Neural cell (in vitro differentiated cells): ENCODE results near the gene ZDHHC14.

Experiments
- EP300 ChIP-seq: fragments of 450-650 bp; conservative IDR thresholded peaks from 2 replicates; pipeline ENCODE4 v1.6.1; 2014; ENCODE audit warnings: antibody characterized with exemption, mild to moderate bottlenecking, moderate library complexity; ENCODE audit not compliant: poor library complexity, severe bottlenecking
- EZH2 ChIP-seq: fragments of 200-600, 300-800 bp; shearing (Covaris generic), sonication (generic); IDR thresholded peaks from 2 replicates; pipeline ENCODE4 v1.6.1; 2014; ENCODE audit warnings: antibody characterized with exemption, low read length, borderline replicate concordance, mild to moderate bottlenecking; ENCODE audit not compliant: insufficient read depth, poor library complexity, severe bottlenecking
- MXI1 ChIP-seq: fragments of 450-650 bp; conservative IDR thresholded peaks from 2 replicates; pipeline ENCODE4 v1.6.1; 2014; ENCODE audit warnings: antibody characterized with exemption, mild to moderate bottlenecking; ENCODE audit not compliant: poor library complexity, severe bottlenecking
- POLR2AphosphoS5 ChIP-seq: IDR thresholded peaks from 2 replicates; pipeline ENCODE4 v1.6.1; 2012
- RAD21 ChIP-seq: fragments of 450-650 bp; conservative IDR thresholded peaks from 2 replicates; pipeline ENCODE4 v1.6.1; 2014; ENCODE audit warnings: antibody characterized with exemption, mild to moderate bottlenecking, moderate library complexity
- SMC3 ChIP-seq: fragments of 450-650 bp; conservative IDR thresholded peaks from 2 replicates; pipeline ENCODE4 v1.6.1; 2014; ENCODE audit warnings: antibody characterized with exemption, mild to moderate bottlenecking, moderate library complexity; ENCODE audit not compliant: poor library complexity
- TAF1 ChIP-seq: IDR thresholded peaks from 2 replicates; pipeline ENCODE4 v1.6.1; 2012; ENCODE audit warnings: low read depth
- TF ChIP-seq, protein P1 (sequence below): fragments of 450-650 bp; IDR thresholded peaks from 2 replicates; pipeline ENCODE4 v1.5.1; 2014; ENCODE audit warnings: antibody characterized with exemption, mild to moderate bottlenecking, moderate library complexity; ENCODE audit not compliant: poor library complexity, severe bottlenecking
- TF ChIP-seq, protein P2 (sequence below): IDR thresholded peaks from 2 replicates; pipeline ENCODE4 v1.6.1; 2012; ENCODE audit warnings: borderline replicate concordance

DNA sequence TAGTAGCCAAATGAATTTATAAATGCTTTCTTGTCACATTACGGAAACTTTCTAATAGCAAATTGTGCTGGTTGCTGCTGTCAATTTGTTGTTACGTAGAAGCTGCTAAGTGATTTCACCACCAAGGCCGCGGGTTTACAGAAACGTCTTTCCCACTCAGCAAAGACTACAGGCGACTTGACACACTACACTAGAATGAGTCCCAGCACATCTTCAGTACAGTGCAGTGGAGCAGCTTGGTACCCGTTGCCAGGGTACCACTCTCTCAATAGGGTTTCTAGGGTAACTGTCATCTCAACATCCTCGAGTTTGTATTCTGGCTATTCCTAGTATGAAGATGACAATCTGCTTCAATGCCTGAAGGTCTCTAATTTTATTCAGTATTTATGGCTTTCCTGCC is 22.7 kb upstream of the ZDHHC14 start:
- TF ChIP-seq, protein P1, sequence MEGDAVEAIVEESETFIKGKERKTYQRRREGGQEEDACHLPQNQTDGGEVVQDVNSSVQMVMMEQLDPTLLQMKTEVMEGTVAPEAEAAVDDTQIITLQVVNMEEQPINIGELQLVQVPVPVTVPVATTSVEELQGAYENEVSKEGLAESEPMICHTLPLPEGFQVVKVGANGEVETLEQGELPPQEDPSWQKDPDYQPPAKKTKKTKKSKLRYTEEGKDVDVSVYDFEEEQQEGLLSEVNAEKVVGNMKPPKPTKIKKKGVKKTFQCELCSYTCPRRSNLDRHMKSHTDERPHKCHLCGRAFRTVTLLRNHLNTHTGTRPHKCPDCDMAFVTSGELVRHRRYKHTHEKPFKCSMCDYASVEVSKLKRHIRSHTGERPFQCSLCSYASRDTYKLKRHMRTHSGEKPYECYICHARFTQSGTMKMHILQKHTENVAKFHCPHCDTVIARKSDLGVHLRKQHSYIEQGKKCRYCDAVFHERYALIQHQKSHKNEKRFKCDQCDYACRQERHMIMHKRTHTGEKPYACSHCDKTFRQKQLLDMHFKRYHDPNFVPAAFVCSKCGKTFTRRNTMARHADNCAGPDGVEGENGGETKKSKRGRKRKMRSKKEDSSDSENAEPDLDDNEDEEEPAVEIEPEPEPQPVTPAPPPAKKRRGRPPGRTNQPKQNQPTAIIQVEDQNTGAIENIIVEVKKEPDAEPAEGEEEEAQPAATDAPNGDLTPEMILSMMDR: peak; percentile 47
- no peak for TF ChIP-seq EZH2
- peak; percentile 56 for TF ChIP-seq POLR2AphosphoS5
- peak; percentile 31 for TF ChIP-seq RAD21
- TF ChIP-seq, protein P2, sequence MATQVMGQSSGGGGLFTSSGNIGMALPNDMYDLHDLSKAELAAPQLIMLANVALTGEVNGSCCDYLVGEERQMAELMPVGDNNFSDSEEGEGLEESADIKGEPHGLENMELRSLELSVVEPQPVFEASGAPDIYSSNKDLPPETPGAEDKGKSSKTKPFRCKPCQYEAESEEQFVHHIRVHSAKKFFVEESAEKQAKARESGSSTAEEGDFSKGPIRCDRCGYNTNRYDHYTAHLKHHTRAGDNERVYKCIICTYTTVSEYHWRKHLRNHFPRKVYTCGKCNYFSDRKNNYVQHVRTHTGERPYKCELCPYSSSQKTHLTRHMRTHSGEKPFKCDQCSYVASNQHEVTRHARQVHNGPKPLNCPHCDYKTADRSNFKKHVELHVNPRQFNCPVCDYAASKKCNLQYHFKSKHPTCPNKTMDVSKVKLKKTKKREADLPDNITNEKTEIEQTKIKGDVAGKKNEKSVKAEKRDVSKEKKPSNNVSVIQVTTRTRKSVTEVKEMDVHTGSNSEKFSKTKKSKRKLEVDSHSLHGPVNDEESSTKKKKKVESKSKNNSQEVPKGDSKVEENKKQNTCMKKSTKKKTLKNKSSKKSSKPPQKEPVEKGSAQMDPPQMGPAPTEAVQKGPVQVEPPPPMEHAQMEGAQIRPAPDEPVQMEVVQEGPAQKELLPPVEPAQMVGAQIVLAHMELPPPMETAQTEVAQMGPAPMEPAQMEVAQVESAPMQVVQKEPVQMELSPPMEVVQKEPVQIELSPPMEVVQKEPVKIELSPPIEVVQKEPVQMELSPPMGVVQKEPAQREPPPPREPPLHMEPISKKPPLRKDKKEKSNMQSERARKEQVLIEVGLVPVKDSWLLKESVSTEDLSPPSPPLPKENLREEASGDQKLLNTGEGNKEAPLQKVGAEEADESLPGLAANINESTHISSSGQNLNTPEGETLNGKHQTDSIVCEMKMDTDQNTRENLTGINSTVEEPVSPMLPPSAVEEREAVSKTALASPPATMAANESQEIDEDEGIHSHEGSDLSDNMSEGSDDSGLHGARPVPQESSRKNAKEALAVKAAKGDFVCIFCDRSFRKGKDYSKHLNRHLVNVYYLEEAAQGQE: no peak
- no peak for TF ChIP-seq SMC3
- peak; percentile 50 for TF ChIP-seq EP300
- TF ChIP-seq TAF1: no peak
- TF ChIP-seq MXI1: peak; percentile 24
